ENCODE measurements around the gene FUT6.

FUT6 gene

DNA sequence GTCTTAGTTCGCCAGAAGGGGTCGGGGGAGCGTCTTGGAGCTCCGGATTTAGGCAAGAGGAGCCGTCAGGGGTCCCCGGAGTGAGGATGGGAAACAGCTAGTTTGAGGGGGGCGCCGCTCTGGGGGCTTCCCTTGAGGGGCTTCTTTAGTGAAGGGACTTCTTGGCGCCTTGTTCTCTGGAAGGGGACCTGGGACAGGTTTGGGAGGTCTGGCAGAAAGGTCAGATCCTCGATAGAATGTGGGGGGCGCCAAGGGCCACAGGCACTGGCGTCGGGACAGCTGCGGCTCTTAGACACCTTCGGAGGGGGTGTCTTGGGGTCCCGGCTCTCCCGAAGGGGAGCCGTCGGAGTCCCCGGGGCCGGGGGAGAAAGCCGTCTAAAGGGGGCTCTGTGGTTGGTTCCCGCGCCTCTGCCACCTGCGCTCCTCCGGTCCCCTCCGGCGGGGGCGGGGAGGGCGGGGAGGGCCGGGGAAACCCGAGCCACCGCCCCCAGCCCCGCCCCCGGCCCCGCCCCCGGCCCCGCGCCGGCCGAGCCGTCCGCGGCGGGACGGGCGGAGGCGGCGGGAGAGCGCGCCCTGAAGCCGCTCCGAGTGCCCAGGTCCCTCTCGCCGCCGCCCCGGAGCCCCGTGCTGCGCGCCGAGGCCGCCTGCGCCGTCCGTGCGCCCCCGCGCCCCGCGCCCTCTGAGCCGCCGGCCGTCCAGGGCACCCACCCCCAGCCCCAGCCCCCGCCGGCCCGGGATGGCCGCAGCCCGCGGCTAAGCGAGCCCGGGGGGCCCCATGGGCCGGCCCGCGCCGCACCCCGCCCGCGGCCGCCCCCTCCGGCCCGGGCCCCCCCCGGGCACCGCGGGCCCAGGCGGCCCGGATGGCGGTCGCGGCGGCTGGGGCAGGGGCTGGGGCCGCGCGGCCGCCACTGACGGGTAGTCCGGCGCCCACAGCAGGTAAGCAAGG is 34.7 kb downstream of the FUT6 start, which contains the start of gene NRTN:
TSS of gene NRTN (plus strand) at position 552 of the 946 bp plus-strand sequence. CDS start 19,099 bp downstream, outside the sequence.
- DNase-seq (ENCODE audit: low spot score) = peak; percentile 77

DNA sequence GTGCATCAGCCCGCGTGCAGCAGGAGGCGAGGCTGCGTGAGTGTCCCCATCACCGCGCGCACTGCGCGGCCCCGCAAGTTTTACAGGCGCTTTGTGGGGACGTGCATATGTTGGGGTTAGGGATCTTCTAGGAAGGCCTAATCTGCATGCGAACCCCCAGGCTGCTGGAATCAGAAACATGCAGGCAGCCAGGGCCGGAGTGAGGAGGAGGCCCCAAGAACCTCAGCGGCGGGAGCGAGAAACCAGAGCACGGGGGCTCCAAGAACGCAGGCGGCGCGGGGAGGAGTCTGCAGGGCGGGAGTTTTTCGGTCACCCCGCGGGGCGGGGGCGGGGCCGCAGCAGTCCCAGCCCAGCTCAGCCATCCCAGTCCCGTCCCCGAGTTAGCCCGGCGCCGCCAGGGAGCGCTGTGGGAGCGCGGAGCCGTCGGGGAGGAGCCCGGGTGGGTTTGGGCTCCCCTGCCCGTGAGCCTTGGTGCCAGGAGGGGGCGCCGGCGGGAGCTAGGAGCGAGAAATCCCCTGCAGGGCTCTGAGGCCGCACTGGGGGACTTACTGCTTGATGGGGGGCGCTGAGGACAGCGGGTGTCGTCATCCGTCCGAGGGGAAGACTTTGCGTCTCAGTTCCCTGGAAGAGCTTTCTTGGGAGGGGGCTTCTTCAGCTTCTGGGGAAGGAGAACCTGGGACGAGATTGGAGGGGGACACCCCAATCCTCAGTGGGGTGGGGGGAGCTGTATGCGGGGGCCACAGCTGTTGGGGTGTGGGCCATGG is 35.6 kb downstream of the FUT6 start:
- DNase-seq (ENCODE audit: low spot score) = peak; percentile 95

DNA sequence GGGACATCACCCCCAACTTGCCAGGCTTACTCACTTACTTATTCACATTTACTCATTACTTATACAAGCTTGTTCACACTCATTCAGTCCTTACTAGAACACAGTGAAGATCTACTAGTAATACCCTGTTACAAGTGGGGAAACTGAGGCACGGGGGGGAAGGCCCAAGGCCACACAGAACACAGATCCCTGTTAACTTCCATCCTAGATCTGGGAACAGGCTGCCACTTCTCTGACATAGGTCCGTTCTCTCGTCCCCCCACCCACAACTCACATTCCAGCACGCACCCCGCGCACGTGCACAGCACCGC is 36.1 kb downstream of the FUT6 start:
- peak; percentile 28 for DNase-seq (ENCODE audit: low spot score)

DNA sequence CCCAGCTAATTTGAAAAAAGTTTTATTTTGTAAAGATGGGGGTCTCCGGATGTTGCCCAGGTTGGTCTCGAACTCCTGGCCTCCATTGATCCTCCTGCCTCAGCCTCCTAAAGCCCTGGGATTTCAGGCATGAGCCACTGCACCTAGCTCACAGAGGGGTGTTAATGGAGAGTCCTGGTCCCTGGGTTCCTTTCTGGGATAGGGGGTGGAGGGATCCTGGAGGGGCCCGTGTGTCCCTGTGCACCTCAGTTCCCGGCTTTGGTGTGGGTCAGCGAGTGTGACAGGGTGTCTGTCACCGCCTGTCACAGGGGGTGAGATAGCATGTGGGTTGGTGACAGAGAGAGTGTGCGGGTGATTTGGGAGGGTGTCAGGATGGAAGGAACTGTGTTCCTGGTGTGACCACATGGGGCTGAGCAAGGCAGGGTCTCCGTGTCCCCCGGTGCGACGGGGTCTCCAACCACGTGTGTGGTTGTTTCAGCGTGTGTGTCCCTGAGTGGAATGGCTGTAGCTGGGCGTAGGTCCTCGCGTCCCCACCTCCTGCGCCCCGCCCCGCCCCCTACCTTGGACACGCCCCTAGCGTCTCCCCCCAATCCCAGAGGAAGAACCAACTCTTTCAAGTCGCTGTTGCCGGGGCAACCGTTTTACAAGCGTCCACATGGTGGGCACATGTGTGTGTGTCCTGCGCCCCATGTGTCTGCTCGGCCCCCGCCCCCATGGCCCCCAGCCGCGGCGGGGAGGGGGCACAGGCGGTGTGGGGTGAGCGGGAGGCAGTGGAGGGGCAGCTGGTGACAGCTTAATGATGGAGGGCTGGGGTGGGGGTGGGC is 37.5 kb downstream of the FUT6 start:
- DNase-seq (ENCODE audit: low spot score) = no peak

DNA sequence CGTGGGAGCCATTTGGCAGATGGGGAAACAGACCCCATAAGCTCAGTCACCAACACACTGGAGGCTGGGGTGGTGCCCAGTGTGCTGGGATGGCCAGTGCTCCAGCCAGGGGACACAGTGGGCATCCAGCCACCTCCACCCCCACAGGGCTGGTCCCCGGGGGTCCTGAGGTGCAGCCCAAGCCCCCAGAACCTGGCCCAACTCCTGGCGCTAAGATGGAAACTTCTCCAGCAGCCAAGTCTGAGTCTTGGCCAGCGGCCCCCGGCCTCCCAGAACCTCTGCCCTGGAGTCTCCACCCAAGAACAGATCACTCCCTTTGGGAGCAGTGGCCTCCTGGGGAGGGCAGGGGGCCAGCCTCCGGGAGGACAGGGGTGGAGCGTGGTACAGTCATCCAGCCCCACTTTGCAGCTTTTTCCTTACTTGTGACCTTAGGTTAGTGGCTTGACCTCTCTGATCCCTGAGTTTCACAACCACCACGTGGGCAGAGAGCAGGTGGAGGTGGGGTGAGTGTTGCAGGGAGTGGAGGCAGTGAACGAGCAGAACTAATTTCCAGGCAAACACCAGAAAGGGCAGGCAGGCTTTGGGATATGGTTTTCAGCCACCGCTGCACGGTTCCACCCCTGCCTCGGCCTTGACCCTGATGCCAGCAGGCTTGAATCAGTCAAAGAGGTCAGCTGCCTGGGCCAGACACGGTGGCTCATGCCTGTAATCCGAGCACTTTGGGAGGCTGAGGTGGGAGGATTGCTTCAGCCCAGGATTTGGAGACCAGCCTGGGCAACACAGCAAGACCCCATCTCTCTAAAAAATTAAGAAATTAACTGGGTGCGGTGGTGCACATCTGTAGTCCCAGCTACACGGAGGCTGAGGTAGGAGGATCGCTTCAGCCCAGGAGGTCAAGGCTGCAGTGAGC is 38.9 kb downstream of the FUT6 start:
- DNase-seq (ENCODE audit: low spot score) = peak; percentile 28

DNA sequence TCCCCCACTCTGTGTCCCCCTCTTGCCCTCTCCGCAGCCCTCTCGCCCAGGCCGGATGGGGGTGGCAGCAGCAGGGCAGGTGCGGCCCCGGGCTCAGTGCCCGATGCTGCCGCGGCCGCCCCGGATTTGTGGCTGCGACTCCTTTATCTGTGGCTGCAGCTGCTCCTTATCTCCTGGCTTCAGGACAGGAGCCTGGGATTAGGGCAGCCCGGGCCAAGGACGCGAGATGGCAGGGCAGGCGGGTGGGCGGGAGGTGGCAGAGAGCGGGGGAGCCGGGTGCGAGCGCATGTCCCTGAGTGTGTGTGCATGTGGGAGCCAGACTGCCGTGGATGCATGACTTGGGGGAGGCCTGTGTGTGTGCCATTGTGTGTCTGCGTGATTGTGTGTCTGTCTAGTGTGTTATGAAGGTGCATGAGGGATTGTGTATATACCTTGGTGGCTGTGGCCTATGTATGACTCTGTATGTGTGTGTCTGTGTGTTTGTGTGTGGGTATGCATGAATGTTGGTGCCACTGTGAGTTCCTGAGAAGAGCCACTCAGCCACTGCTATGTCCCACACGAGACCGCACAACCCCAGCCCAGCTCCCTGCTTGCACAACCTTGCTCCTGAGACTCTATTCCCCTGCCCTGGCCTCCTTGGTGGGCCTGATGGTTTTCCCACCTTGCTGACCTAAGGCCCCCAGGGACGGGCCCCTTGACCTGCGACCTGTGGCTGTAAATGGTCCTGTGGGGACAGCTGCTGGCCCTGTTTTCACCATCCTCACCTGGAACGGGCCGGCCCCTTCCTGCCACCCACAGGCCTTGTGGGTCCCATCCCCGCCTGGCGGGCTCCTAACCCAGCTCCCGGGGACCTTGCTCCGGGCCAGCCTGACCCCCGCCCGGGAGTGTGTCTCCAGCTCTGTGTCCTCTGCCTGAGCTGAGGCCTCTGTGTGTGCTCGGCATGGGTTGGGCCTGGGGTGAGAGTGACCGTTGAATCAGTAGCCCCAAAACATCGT is 40.0 kb downstream of the FUT6 start:
- no peak for DNase-seq (ENCODE audit: low spot score)

DNA sequence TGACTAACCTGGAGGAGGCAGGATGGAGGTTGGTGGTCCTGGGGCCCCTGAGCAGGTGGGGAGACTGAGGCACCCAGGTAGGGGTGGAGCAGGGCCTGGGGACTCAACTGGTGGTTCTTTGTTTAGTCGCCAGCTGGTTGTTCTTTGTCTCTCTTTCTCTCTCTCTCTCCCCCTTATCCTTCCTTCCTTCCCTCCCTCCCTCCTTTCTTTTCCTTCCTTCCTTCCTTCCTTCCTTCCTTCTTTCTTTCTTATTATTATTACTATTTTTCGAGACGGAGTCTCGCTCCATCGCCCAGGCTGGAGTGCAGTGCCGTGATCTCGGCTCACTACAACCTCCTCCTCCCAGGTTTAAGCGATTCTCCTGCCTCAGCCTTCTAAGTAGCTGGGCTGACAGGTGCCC is 41.3 kb downstream of the FUT6 start:
- no peak for DNase-seq (ENCODE audit: low spot score)

DNA sequence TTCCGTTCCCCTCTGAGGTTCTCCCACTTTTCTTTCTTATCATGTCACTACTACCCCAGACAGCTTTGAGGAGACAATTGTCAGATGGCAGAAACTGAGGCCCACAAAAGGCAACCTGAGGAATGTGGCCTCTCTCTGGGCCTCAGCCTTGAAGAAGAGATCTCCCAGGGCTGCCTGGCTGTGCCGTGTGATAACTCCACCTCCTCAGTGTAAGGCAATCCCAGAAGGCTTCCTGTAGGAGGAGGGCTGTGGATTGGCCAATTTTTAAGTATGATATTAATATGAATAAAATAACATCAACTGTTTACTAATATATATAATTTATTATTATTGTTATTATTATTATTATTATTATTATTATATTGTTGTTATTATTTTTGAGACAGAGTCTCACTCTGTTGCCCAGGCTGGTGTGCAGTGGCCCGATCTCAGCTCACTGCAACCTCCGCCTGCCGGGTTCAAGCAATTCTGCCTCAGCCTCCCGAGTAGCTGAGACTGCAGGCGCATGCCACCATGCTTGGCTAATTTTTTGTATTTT is 44.1 kb downstream of the FUT6 start:
- no peak for DNase-seq (ENCODE audit: low spot score)

DNA sequence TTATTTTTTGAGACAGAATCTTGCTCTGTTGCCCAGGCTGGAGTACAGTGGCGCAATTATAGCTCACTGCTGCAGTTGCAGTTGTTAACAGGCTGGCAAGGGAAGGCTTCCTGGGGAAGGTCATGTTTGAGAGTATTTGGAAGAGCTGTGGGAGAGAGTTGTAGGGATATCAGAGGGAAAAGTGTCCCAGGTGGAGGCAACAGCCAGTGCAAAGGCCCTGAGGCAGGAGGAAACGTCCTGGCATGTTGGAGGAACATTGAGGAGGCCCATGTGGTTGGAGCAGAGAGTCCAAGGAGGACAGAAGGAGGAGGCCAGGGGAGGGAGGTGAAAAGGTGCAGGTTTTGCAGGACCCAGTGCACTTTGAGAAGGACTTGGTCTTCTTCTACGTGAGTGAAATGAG is 46.3 kb downstream of the FUT6 start:
- DNase-seq (ENCODE audit: low spot score) = no peak

DNA sequence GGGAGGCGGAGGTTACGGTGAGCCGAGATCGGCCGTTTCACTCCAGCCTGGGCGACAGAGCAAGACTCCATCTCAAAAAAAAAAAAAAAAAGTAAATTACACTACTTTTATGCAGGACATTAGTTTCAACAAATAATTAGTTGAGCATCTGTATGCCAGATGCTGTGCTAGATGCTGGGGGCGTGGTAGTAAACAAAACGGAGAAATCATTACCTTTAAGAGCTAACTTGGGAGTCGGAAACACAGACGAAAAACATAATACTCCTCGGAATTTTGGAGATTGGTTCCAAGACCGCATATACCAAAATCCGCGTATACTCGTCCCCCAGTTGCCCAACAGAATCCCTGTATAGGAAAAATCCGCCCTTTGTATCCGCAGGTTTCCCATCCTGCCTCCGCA is 47.3 kb downstream of the FUT6 start:
- DNase-seq (ENCODE audit: low spot score) = no peak

DNA sequence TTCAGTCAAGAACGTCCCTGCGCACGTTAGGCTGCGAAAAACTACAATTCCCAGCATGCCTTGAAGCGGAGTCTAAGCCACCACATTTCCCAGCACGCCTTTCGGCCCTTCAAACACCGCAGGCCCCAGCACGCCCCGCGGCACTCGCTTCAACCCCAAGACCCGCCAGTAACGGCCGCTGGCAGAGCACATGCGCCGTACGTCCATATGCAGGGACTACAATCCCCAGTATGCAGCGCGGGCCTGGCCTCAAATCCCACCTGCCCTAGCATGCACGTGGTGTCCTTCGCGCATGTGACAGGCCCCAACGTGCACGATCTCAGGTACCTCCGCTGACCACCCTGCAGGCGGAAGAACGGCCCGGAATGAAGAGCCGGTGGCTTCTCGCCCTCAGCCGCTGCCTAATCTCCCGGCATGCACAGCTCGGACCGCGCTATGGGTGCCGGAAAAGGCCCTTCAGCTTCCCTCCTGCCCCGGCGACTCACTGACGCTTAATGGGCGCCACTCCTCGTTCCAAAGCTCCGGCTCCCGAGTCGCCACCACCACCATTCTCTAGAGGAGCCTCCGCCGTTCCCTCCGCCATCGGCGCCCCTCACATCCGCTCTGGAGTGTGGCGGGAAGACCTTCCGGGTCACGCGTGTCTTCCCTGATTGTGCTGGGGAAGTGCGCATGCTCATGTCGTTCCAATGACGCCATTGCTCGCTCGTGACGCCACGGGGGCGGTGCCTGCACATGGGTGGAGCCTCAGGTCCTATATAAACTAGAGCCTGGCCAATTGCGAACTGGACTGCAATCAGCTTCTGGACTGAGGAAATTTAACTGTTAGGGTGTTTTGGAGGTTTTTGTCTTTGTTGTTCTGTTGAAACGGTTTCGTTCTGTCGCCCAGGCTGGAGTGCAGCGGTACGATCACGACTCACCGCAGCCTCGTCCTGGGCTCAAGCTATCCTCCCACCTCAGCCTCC is 48.7 kb downstream of the FUT6 start, which contains the start of gene DUS3L:
TSS of gene DUS3L (minus strand) at position 605 of the 962 bp plus-strand sequence. CDS start at position 583, 22 bp downstream.
- peak; percentile 98 for DNase-seq (ENCODE audit: low spot score)

DNA sequence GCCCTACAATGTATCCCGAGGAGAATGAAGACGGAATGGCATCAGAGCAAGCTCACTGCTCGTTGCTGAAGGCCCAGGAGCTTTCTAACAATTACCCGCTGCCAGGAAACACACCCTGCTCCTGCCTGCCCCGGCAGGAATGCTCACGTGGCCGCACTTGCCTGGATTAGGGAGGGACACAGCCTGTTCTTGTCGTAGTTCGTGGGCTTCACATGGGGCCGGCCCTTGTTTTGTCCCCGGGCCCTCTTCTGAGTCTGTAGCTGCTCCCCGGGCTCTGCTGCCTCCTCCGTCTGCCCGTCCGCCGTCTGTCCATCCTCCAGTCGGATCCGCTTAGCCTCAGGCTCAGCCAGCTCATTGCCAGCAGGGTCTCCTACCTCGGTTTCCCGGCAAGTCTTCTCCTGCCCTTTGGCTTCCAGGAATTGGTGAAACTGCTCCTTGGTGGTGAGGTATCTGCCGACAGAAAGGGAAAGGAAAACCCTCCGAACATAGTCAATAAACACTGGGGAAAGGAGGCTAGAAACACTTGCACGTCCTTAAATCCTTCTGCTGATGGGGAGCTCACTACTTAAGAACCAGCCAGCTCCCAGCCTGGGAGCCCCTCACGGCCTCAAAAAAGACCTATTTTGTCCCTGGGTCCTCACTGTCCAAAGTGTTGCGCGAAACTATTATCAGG is 49.5 kb downstream of the FUT6 start:
- DNase-seq (ENCODE audit: low spot score) = no peak

DNA sequence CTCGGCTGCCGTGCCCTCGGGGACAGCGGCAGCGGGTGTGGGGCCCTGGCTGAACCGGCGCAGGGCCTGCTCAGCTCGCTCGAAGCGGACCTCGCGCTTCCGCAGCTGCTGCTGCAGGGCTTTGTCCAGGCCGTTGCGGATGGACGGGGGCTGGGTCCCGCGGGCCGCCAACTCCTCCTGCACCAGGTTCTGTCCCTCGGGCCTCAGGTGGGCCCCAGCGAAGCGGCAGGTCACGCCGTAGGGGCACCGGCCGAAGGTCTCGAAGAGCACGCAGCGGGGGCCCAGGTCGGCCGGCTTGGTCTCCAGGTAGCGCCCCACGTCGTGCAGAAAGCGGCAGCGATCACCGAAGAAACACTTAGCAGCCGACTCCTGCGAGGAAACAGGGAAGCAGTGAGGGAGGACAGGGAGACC is 50.1 kb downstream of the FUT6 start:
- DNase-seq (ENCODE audit: low spot score) = no peak

DNA sequence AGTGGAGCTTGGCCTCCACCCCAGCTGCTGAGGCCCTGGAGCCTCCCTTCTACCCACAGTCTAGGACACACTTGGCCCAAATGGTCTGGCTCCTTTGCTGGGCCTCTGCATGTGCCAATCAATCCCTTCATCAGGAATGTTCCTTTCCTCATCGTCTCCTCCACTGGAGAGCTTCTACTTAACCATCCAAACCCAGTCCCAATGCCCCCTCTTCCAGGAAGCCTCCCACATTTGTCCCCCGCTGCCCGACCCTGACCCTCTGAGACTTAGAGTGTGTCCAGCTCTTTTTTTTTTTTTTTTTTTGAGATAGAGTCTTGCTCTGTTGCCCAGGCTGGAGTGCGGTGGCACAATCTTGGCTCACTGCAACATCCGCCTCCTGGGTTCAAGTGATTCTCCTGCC is 51.1 kb downstream of the FUT6 start:
- no peak for DNase-seq (ENCODE audit: low spot score)

DNA sequence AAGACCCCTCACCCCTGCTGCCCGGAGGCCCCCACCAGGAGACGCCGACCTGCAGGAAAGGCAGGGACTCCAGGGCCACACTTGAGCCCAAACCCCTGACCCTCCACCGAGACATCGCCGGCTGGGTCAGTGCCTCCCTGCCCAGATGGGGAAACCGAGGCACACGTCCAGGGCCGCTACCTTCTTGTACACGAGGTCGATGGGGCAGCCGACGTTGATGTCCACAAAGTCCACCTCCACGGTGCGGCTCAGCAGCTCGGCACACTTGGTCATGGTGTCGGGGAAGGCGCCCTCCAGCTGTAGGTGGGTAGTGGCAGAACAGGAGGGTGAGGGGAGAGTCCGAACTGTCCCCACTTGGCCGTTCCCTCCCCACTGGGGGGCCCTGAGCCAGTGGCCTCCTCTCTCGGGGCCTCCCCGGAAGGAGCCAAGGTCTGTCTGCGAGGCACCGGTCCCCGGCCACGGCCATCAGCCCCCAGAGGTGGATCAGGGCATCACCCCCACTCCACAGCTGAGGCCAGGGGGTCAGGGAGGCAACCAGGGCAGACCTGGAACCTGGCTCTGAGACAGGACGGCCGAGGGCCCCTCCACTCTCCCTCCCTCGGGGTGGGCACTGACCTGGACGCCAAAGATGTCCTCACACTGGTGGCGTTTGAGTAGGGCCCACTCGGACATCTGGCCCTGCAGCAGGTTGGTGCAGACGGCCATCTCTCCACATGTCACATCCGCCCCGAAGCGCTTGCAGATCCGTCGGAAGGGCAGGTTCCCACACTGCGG is 51.9 kb downstream of the FUT6 start:
- no peak for DNase-seq (ENCODE audit: low spot score)

DNA sequence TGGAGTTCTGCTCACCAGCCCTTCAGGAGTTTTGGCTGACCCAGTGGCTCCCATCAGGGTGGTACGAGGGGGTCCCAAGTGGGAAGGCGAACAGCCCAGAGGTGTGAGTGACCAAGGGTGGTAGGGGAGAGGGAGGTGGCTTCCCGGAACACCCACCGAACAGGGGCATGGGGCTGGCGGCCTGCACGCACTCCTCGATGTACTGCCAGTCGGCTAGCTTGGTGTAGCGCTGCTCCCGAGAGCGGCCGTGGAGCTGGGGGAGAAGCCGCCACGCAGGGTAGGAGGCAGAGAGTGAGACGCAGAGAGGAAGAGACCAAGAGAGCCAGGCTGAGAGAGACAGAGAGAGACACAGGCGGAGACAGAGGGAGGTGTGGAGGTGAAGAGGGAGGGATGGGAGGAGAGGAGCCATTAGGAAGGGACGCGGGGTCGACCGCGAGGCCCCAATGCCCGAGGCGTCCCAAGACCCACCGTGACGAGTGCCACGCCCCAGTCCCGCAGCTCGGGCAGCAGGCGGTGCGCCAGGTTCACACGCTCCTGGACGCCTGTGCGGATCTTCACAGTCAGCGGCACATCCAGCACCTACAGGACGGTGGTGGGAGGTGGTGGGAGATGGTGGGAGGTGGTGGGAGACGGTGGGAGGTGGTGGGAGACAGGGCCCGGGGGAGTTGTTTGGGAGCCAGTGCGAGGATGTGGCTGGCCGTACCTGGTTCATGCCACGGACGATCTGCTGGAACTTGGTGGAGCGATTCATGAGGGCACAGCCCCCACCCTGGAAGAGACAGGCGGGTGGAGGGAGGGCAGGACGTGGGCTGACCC is 52.7 kb downstream of the FUT6 start:
- no peak for DNase-seq (ENCODE audit: low spot score)
